ENCODE results near the gene KCNQ1OT1. TPM values are rescaled to one million over a fixed set of nuclear protein-coding genes. Genes with fewer than 3 reads are reported as not detected.

KCNQ1OT1 gene
- total RNA-seq, 1 experiment from 2014 or later = 2.4 TPM

DNA sequence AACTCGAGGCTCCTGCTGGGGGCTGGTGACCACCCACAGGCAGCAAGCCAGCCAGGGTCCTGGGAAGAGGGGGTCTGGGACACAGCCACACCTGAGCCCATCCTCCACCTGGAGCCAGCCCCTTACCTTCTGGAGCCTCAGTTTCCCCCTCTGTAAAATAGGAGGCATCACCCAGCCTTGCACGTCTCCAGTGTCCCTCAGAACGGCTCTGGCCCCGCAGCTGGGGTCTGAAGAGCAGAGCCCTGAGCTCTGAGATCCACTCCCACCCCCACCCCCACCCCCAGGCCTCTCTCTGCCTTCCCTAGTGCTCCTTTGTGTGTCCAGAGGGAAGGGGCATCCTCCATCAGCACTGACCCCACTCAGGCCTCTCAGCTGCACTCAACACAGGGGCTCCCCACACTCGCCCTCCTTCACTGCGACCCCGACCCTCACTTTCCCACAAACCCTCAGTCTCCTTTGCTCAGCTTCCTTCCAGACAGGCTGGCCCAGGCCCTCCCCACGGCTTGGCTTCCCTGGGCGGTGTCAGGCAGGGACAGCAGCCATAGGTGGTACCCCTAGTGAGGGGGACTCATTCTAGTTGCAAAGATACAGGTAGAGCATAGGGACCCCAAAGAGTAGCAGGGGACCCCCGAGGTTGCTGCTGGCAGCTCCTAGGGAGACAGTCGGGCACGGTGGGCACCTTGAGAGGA lies 33.3 kb upstream of the KCNQ1OT1 start:
- no peak overlapping the region for H3K4me3 Mint-ChIP-seq
- no peak for ATAC-seq
- H3K4me1 Mint-ChIP-seq = no peaks in the 10 kb centered on the region
- peaks cover 71% of the 10 kb centered on the region for H3K27me3 Mint-ChIP-seq (ENCODE audit: low read depth)
- POLR2A ChIA-PET = no interaction called here
- no peak for DNase-seq (ENCODE audit: low spot score)
- CTCF ChIA-PET = no interaction called here
- H3K36me3 Mint-ChIP-seq = no peaks in the 10 kb centered on the region
- TF ChIP-seq, protein P1, sequence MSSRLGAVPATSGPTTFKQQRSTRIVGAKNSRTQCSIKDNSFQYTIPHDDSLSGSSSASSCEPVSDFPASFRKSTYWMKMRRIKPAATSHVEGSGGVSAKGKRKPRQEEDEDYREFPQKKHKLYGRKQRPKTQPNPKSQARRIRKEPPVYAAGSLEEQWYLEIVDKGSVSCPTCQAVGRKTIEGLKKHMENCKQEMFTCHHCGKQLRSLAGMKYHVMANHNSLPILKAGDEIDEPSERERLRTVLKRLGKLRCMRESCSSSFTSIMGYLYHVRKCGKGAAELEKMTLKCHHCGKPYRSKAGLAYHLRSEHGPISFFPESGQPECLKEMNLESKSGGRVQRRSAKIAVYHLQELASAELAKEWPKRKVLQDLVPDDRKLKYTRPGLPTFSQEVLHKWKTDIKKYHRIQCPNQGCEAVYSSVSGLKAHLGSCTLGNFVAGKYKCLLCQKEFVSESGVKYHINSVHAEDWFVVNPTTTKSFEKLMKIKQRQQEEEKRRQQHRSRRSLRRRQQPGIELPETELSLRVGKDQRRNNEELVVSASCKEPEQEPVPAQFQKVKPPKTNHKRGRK (CRISPR knock-in tag; IDR thresholded peaks at IDR 0.05; ENCODE audit: borderline replicate concordance) = no peak
- no peak for TF ChIP-seq ESRRA (CRISPR knock-in tag; IDR thresholded peaks at IDR 0.05; ENCODE audit: borderline replicate concordance)
- no peak for TF ChIP-seq ZNF121 (CRISPR knock-in tag; IDR thresholded peaks at IDR 0.05)
- TF ChIP-seq, protein P2, sequence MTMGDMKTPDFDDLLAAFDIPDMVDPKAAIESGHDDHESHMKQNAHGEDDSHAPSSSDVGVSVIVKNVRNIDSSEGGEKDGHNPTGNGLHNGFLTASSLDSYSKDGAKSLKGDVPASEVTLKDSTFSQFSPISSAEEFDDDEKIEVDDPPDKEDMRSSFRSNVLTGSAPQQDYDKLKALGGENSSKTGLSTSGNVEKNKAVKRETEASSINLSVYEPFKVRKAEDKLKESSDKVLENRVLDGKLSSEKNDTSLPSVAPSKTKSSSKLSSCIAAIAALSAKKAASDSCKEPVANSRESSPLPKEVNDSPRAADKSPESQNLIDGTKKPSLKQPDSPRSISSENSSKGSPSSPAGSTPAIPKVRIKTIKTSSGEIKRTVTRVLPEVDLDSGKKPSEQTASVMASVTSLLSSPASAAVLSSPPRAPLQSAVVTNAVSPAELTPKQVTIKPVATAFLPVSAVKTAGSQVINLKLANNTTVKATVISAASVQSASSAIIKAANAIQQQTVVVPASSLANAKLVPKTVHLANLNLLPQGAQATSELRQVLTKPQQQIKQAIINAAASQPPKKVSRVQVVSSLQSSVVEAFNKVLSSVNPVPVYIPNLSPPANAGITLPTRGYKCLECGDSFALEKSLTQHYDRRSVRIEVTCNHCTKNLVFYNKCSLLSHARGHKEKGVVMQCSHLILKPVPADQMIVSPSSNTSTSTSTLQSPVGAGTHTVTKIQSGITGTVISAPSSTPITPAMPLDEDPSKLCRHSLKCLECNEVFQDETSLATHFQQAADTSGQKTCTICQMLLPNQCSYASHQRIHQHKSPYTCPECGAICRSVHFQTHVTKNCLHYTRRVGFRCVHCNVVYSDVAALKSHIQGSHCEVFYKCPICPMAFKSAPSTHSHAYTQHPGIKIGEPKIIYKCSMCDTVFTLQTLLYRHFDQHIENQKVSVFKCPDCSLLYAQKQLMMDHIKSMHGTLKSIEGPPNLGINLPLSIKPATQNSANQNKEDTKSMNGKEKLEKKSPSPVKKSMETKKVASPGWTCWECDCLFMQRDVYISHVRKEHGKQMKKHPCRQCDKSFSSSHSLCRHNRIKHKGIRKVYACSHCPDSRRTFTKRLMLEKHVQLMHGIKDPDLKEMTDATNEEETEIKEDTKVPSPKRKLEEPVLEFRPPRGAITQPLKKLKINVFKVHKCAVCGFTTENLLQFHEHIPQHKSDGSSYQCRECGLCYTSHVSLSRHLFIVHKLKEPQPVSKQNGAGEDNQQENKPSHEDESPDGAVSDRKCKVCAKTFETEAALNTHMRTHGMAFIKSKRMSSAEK (CRISPR knock-in tag; IDR thresholded peaks at IDR 0.05; ENCODE audit: borderline replicate concordance) = no peak
- no peak for TF ChIP-seq ZNF138 (CRISPR knock-in tag; conservative IDR thresholded peaks at IDR 0.05)
- no peak for TF ChIP-seq FOXJ3 (CRISPR knock-in tag; IDR thresholded peaks at IDR 0.05; ENCODE audit: borderline replicate concordance)
- TF ChIP-seq EMX1 (CRISPR knock-in tag; IDR thresholded peaks at IDR 0.05) = no peak
- TF ChIP-seq ZNF232 (CRISPR knock-in tag; IDR thresholded peaks at IDR 0.05) = no peak
- no peak for TF ChIP-seq NFE2L1 (CRISPR knock-in tag; IDR thresholded peaks at IDR 0.05)
- TF ChIP-seq E2F1 (CRISPR knock-in tag; IDR thresholded peaks at IDR 0.05) = no peak
- no peak overlapping the region for H3K27ac Mint-ChIP-seq
- no peaks in the 10 kb centered on the region for H3K9me3 Mint-ChIP-seq

DNA sequence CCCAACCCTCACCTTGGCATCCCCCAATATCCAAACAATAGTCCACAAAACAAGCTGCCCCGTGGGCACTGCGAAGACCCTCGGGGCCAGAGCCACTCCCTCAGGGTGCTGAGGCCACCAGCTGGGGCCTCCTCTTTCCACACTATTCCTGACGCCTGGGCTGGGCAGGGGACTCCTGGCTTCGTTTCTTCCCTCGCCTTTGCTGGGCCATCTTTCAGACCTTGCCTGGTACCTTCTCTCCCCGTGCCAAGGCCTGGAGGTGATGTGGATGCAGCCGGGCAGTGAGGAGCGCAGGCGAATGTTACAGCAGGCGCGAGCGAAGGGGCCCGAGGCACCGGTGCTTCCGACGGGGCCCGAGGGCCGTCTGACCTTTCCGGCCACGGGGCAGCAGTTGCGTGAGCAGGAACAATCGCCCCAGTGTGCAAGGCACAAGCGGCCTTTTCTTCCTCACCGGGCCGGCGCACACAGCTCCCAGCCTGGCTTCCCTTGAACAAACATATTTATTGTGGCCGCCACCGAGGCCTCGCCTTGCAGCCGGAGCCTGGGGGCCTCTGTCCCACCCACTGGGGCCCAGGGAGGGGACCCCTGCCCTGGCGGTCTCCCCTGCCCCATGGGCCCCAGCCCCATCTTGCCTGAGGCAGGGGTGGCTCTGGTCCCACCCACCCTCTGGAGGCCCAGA lies 32.6 kb upstream of the KCNQ1OT1 start:
- ATAC-seq (no peak), DNase-seq (ENCODE audit: low spot score) (no peak)
- Mint-ChIP-seq H3K36me3 (no peaks in the 10 kb centered on the region), H3K27me3 (ENCODE audit: low read depth) (peaks cover 71% of the 10 kb centered on the region), H3K4me3 (no peak overlapping the region), H3K4me1 (no peaks in the 10 kb centered on the region), H3K9me3 (peaks cover 1% of the 10 kb centered on the region; the same call in 1 of the 2 replicates), H3K27ac (no peak overlapping the region)
- POLR2A ChIA-PET = no interaction called here
- CTCF ChIA-PET = no interaction called here
- peak; percentile 92 for TF ChIP-seq GABPB1 (CRISPR knock-in tag; IDR thresholded peaks at IDR 0.05)
- TF ChIP-seq, protein P3, sequence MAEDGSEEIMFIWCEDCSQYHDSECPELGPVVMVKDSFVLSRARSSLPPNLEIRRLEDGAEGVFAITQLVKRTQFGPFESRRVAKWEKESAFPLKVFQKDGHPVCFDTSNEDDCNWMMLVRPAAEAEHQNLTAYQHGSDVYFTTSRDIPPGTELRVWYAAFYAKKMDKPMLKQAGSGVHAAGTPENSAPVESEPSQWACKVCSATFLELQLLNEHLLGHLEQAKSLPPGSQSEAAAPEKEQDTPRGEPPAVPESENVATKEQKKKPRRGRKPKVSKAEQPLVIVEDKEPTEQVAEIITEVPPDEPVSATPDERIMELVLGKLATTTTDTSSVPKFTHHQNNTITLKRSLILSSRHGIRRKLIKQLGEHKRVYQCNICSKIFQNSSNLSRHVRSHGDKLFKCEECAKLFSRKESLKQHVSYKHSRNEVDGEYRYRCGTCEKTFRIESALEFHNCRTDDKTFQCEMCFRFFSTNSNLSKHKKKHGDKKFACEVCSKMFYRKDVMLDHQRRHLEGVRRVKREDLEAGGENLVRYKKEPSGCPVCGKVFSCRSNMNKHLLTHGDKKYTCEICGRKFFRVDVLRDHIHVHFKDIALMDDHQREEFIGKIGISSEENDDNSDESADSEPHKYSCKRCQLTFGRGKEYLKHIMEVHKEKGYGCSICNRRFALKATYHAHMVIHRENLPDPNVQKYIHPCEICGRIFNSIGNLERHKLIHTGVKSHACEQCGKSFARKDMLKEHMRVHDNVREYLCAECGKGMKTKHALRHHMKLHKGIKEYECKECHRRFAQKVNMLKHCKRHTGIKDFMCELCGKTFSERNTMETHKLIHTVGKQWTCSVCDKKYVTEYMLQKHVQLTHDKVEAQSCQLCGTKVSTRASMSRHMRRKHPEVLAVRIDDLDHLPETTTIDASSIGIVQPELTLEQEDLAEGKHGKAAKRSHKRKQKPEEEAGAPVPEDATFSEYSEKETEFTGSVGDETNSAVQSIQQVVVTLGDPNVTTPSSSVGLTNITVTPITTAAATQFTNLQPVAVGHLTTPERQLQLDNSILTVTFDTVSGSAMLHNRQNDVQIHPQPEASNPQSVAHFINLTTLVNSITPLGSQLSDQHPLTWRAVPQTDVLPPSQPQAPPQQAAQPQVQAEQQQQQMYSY (CRISPR knock-in tag; IDR thresholded peaks at IDR 0.05) = no peak
- no peak for TF ChIP-seq IRF2 (CRISPR knock-in tag; IDR thresholded peaks at IDR 0.05; ENCODE audit: borderline replicate concordance, low read depth)
- no peak for TF ChIP-seq RORB (CRISPR knock-in tag; IDR thresholded peaks at IDR 0.05)
- TF ChIP-seq MXD4 (CRISPR knock-in tag; IDR thresholded peaks at IDR 0.05; ENCODE audit: borderline replicate concordance) = no peak
